ENCODE data around the gene ATP13A5. TPM values are rescaled to one million over a fixed set of nuclear protein-coding genes. Genes with fewer than 3 reads are reported as not detected.

Gene ATP13A5
- total RNA-seq, 1 donor from 2014 or later = 0.23 TPM

DNA sequence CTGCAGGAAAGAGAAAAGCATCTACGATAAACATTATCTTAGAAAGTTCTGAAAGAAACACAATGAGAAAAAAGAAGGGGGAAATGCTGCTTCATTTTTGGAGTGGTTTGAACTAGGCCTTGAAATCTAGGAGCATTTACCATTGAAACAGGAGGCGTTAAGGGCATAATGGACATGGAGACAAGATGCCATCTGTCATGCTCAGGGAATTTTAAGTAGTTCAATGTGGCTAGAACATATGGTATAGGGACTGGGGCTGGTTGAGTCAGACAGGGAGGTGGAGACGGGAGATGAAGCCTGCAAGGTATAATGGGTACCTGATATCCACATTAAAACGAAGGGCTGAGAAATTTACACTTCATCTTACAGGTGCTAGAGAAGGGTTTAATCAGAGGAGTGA lies 147.9 kb downstream of the ATP13A5 start:
- no peak for DNase-seq (ENCODE audit: low spot score)
- Mint-ChIP-seq H3K4me3 (ENCODE audit: unreplicated experiment) (no peak overlapping the region), H3K27me3 (ENCODE audit: unreplicated experiment) (no peaks in the 10 kb centered on the region), H3K4me1 (ENCODE audit: unreplicated experiment) (peaks cover 4% of the 10 kb centered on the region), H3K36me3 (ENCODE audit: low read depth, unreplicated experiment) (no peaks in the 10 kb centered on the region), H3K27ac (ENCODE audit: unreplicated experiment) (no peak overlapping the region), H3K9me3 (ENCODE audit: unreplicated experiment) (no peaks in the 10 kb centered on the region)
- TF ChIP-seq, protein P1, sequence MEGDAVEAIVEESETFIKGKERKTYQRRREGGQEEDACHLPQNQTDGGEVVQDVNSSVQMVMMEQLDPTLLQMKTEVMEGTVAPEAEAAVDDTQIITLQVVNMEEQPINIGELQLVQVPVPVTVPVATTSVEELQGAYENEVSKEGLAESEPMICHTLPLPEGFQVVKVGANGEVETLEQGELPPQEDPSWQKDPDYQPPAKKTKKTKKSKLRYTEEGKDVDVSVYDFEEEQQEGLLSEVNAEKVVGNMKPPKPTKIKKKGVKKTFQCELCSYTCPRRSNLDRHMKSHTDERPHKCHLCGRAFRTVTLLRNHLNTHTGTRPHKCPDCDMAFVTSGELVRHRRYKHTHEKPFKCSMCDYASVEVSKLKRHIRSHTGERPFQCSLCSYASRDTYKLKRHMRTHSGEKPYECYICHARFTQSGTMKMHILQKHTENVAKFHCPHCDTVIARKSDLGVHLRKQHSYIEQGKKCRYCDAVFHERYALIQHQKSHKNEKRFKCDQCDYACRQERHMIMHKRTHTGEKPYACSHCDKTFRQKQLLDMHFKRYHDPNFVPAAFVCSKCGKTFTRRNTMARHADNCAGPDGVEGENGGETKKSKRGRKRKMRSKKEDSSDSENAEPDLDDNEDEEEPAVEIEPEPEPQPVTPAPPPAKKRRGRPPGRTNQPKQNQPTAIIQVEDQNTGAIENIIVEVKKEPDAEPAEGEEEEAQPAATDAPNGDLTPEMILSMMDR (IDR thresholded peaks at IDR 0.05; ENCODE audit: unreplicated experiment) = no peak

DNA sequence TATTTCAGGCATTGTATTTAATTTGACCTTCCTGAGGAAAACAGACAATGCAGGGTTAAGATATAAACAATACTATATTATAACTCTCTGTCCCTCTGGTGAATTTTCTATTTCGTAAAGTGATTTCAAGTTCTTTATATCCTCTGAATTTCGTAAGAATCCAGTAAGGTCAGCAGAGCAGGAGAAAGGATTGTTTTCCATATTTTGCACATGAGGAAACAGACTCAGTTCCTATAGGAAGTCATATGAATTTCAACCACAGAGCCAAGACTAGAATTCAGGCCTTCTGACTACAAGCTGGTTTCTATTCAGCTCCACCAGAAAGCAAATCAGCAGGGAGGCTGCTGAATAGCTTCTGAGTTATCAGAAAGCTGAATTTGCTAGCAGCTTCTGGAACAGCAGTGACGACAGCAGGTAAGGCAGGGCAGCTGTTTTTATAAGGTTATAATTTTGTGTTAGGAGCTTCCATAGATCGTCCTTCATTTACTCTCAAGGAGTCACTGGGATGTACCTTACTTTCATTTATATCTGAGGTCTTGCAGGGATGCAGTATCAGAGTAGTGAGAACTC lies 148.6 kb downstream of the ATP13A5 start:
- TF ChIP-seq, protein P1 (IDR thresholded peaks at IDR 0.05; ENCODE audit: unreplicated experiment) = no peak
- no peaks in the 10 kb centered on the region for H3K9me3 Mint-ChIP-seq (ENCODE audit: unreplicated experiment)
- H3K36me3 Mint-ChIP-seq (ENCODE audit: low read depth, unreplicated experiment) = no peaks in the 10 kb centered on the region
- H3K4me3 Mint-ChIP-seq (ENCODE audit: unreplicated experiment) = no peak overlapping the region
- peaks cover 4% of the 10 kb centered on the region for H3K4me1 Mint-ChIP-seq (ENCODE audit: unreplicated experiment)
- H3K27me3 Mint-ChIP-seq (ENCODE audit: unreplicated experiment) = no peaks in the 10 kb centered on the region
- no peak for DNase-seq (ENCODE audit: low spot score)
- no peak overlapping the region for H3K27ac Mint-ChIP-seq (ENCODE audit: unreplicated experiment)

DNA sequence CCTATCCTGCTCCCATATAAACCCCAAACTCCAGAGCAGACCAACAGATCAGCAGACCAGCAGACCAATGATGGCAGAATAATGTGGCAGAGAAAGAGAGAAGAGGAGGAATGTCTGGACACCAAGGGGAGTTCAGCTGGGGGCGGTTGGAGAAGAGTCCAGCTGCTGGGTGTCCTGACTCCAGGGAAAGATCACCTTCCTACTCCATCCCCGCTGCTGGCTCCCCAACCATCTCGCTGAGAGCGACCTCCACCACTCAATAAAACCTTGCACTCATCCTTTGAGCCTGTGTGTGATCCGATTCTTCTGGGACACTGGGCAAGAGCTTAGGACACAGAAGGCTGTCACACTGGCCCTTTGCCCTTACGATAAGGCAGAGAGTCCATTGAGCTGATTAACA lies 150.3 kb downstream of the ATP13A5 start:
- no peak for DNase-seq (ENCODE audit: low spot score)
- Mint-ChIP-seq H3K27ac (ENCODE audit: unreplicated experiment) (no peak overlapping the region), H3K27me3 (ENCODE audit: unreplicated experiment) (no peaks in the 10 kb centered on the region), H3K4me3 (ENCODE audit: unreplicated experiment) (no peak overlapping the region), H3K4me1 (ENCODE audit: unreplicated experiment) (peaks cover 4% of the 10 kb centered on the region), H3K9me3 (ENCODE audit: unreplicated experiment) (no peaks in the 10 kb centered on the region), H3K36me3 (ENCODE audit: low read depth, unreplicated experiment) (no peaks in the 10 kb centered on the region)
- TF ChIP-seq, protein P1 (IDR thresholded peaks at IDR 0.05; ENCODE audit: unreplicated experiment) = no peak

DNA sequence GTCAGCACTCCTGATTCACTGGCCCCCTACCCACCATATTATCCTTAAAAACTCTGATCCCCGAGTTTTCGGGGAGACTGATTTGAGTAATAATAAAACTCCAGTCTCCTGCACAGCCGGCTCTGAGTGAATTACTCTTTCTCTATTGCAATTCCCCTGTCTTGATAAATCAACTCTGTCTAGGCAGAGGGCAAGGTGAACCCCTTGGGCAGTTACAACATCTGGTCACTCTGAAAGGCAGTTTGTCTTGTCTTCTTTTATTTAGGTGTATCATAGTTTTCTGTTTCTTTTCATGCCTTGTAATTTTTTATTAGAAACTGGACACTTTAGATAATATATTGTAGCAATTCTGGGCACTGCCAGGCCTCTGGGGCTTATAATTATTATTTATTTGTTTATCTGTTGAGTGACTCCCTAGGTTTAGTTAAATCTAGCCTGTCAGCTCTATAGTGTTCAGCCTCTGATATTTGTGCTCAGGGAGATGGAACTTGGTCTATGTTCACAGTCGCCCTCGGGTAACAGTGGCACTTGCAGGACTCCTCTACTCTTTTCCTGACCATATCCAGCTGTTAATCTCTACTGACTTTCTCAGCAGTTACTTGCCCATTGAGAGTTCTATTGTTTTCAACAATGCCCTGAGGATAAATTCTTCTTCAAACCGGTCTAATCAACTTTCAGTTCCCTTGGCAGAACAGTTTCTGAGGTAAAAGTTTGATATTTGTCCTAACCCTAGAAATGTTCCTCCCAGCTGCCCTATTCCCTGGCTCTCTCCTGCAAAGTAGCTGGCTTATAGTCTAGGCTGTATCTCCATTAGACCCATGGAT lies 153.0 kb downstream of the ATP13A5 start:
- H3K4me3 Mint-ChIP-seq (ENCODE audit: unreplicated experiment) = no peak overlapping the region
- H3K27ac Mint-ChIP-seq (ENCODE audit: unreplicated experiment) = no peak overlapping the region
- H3K9me3 Mint-ChIP-seq (ENCODE audit: unreplicated experiment) = no peaks in the 10 kb centered on the region
- DNase-seq (ENCODE audit: low spot score) = no peak
- H3K27me3 Mint-ChIP-seq (ENCODE audit: unreplicated experiment) = no peaks in the 10 kb centered on the region
- TF ChIP-seq, protein P1 (IDR thresholded peaks at IDR 0.05; ENCODE audit: unreplicated experiment) = no peak
- peaks cover 4% of the 10 kb centered on the region for H3K4me1 Mint-ChIP-seq (ENCODE audit: unreplicated experiment)
- no peaks in the 10 kb centered on the region for H3K36me3 Mint-ChIP-seq (ENCODE audit: low read depth, unreplicated experiment)

Other genes with a start within 250 kb of the ATP13A5 start
- 1.7 TPM for gene PLAAT1, start 137.5 kb downstream of the ATP13A5 start, total RNA-seq (ENCODE audit: unreplicated experiment)
- gene ATP13A4, start 176.1 kb upstream of the ATP13A5 start, total RNA-seq (ENCODE audit: unreplicated experiment) = 0.49 TPM
- 67.2 TPM for gene OPA1, start 214.5 kb upstream of the ATP13A5 start, total RNA-seq (ENCODE audit: unreplicated experiment)

All from endothelial cell (in vitro differentiated cells).